Body of pancreas (tissue), 4 donors: ENCODE results near the gene ANKRD44. TPM values are rescaled to one million over a fixed set of nuclear protein-coding genes. Genes with fewer than 3 reads are reported as not detected.

Experiments used
- ATAC-seq: fragments of 150-250 bp; one replicate; pipeline ENCODE4 v1.9.1; 2016
- DNase-seq, 4 donors: peaks; one replicate each; pipeline ENCODE4 v3.0.0-alpha.2; 2019
- H3K27ac ChIP-seq, 4 donors: fragments of 200-600 bp; sonication (generic); 1 replicate in 3 of 4; 2 replicates in 1 of 4; pipeline versions ENCODE4 v1.5.1 to v1.6.1; 2016 to 2019; ENCODE audit warnings: mild to moderate bottlenecking in 1 of 4, mixed read lengths in 1 of 4, moderate library complexity in 1 of 4
- H3K27me3 ChIP-seq, 2 donors: fragments of 200-600 bp; sonication (generic); one replicate each; pipeline ENCODE4 v1.6.0; 2016; ENCODE audit warnings: mild to moderate bottlenecking in 1 of 2
- H3K36me3 ChIP-seq, 2 donors: fragments of 200-600 bp; sonication (generic); replicated peaks in 1 of 2; 2 replicates each; pipeline ENCODE4 v1.5.1; 2016; ENCODE audit warnings: low read depth in 2 of 2; ENCODE audit not compliant: insufficient read depth in 1 of 2
- H3K4me1 ChIP-seq: fragments of 200-600 bp; sonication (generic); one replicate; pipeline ENCODE4 v1.6.0; 2016
- H3K4me3 ChIP-seq, 2 donors: fragments of 200-600 bp; sonication (generic); 1 replicate in 1 of 2; 2 replicates in 1 of 2; pipeline ENCODE4 v1.5.1; 2016 to 2019
- H3K9me3 ChIP-seq, 3 donors: fragments of 200-600 bp; sonication (generic); 1 replicate in 2 of 3; 2 replicates in 1 of 3; pipeline ENCODE4 v1.5.1; 2016
- CTCF ChIP-seq, 7 experiments: fragments of 450-650 bp in 4 of 7; fragments of 200-600 bp in 3 of 7; sonication (generic) in 3 of 7; IDR thresholded peaks; one replicate each; pipeline ENCODE4 v1.5.1; 2016 to 2019; ENCODE audit warnings: antibody characterized with exemption in 7 of 7
- POLR2A ChIP-seq, 3 donors: fragments of 450-650 bp; IDR thresholded peaks; one replicate each; pipeline ENCODE4 v1.6.1; 2016; ENCODE audit warnings: antibody characterized with exemption in 3 of 3, mild to moderate bottlenecking in 2 of 3
- WGBS, 2 donors: methylation state at CpG; one replicate each; pipeline ENCODE4 v1.1.5; 2017; 5-methylcytosine and 5-hydroxymethylcytosine counted together
- intact Hi-C: fragments of 100-400 bp; cut with DNase I; formaldehyde crosslinking; loops from one replicate; pipeline ENCODE4 v1.15.1; 2023
- total RNA-seq, 2 donors: library from RNA; depleted of rRNA; stranded (reverse); fragments of >200 nt; gene quantifications; one replicate each; pipeline ENCODE4 v1.1.0, GENCODE V29; 2016

Gene ANKRD44
- total RNA-seq, 2 donors from 2014 or later = 12.2 TPM

- Histone ChIP-seq H3K36me3 (no peaks in the 10 kb centered on the region), H3K4me3 (no peak overlapping the region), H3K9me3 (no peaks in the 10 kb centered on the region), H3K4me1 (peaks cover 9% of the 10 kb centered on the region), H3K27ac (no peak overlapping the region), H3K27me3 (no peaks in the 10 kb centered on the region)
- TF ChIP-seq POLR2A (IDR thresholded peaks at IDR 0.05) (no peak), CTCF (IDR thresholded peaks at IDR 0.05) (no peak)
- intact Hi-C loops = no loop called here
- ATAC-seq (no peak), DNase-seq (no peak)
Observed at GRCh38 chr2:197183355-197183754, 127.2 kb downstream of the ANKRD44 start.

- Histone ChIP-seq H3K27ac (no peak overlapping the region), H3K4me1 (peaks cover 9% of the 10 kb centered on the region), H3K36me3 (no peaks in the 10 kb centered on the region), H3K27me3 (no peaks in the 10 kb centered on the region), H3K4me3 (no peak overlapping the region), H3K9me3 (no peaks in the 10 kb centered on the region)
- no peak for DNase-seq
- intact Hi-C loops = no loop called here
- TF ChIP-seq CTCF (IDR thresholded peaks at IDR 0.05) (no peak), POLR2A (IDR thresholded peaks at IDR 0.05) (no peak)
- no peak for ATAC-seq
- 89 to 96% methylated on average over 1 of the region's 1 CpG for WGBS, 2 donors
Observed at GRCh38 chr2:197182668-197183067, 127.9 kb downstream of the ANKRD44 start.

GRCh38 chr2:197181491-197181890 lies 129.1 kb downstream of the ANKRD44 start:
- DNase-seq = no peak
- Histone ChIP-seq H3K4me3 (no peak overlapping the region), H3K27ac (no peak overlapping the region), H3K27me3 (no peaks in the 10 kb centered on the region), H3K36me3 (no peaks in the 10 kb centered on the region), H3K4me1 (peaks cover 9% of the 10 kb centered on the region), H3K9me3 (no peaks in the 10 kb centered on the region)
- ATAC-seq = no peak
- 64 to 77% methylated on average over 5 of the region's 5 CpGs for WGBS, 2 donors
- no peak for TF ChIP-seq CTCF (IDR thresholded peaks at IDR 0.05)
- no peak for TF ChIP-seq POLR2A (IDR thresholded peaks at IDR 0.05)
- intact Hi-C loops = no loop called here

GRCh38 chr2:197179744-197180498 lies 130.7 kb downstream of the ANKRD44 start:
- Histone ChIP-seq H3K4me1 (peaks cover 4% of the 10 kb centered on the region), H3K27ac (no peak overlapping the region), H3K4me3 (no peak overlapping the region), H3K27me3 (no peaks in the 10 kb centered on the region), H3K9me3 (no peaks in the 10 kb centered on the region), H3K36me3 (no peaks in the 10 kb centered on the region)
- DNase-seq (peak in 2 of 4 donors; percentile 6 to 13), ATAC-seq (peak; percentile 41)
- intact Hi-C loops = no loop called here
- WGBS, 2 donors = 70 to 76% methylated on average over 12 of the region's 12 CpGs
- no peak for TF ChIP-seq CTCF (IDR thresholded peaks at IDR 0.05)
- TF ChIP-seq POLR2A (IDR thresholded peaks at IDR 0.05) = no peak

GRCh38 chr2:197176522-197176921 lies 134.1 kb downstream of the ANKRD44 start:
- intact Hi-C loops = no loop called here
- no peak for DNase-seq
- no peaks in the 10 kb centered on the region for H3K4me1 ChIP-seq
- no peaks in the 10 kb centered on the region for H3K27me3 ChIP-seq
- ATAC-seq = no peak
- no peak overlapping the region for H3K4me3 ChIP-seq
- H3K36me3 ChIP-seq = no peaks in the 10 kb centered on the region
- H3K27ac ChIP-seq = no peak overlapping the region
- TF ChIP-seq POLR2A (IDR thresholded peaks at IDR 0.05) = no peak
- no peak for TF ChIP-seq CTCF (IDR thresholded peaks at IDR 0.05)
- H3K9me3 ChIP-seq = no peaks in the 10 kb centered on the region
- 0 to 42% methylated on average over 1 of the region's 1 CpG for WGBS, 2 donors
